Middle frontal gyrus (tissue), 1 donor: ENCODE measurements around the gene LIPA.
A peak's percentile ranks its signal among the peaks of the same experiment; 100 is the strongest.

Experiments
- DNase-seq: peaks from one replicate; pipeline ENCODE4 v3.0.0-alpha.2; 2015; ENCODE audit warnings: low spot score; ENCODE audit errors: extremely low spot score

Gene LIPA

DNA sequence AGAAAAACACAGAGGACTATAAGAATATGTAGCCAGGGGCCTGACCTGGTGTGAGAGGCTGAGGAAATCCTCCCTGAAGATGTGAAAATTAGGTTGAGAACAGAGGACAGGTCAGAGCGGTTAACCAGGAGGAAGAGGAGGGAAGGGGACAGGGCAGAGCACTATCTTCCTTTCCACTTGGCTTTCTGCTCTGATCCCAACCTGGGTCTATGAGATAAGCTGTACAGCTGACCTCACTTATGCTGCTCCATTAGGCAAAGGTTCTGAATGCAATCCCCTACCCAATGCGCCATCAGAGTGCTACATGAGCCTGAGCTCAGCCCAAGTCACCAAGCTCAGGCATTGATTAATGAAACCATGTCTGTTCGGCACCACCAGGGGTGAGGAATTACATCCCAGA, 10.5 kb downstream of the LIPA start:
- no peak for DNase-seq

DNA sequence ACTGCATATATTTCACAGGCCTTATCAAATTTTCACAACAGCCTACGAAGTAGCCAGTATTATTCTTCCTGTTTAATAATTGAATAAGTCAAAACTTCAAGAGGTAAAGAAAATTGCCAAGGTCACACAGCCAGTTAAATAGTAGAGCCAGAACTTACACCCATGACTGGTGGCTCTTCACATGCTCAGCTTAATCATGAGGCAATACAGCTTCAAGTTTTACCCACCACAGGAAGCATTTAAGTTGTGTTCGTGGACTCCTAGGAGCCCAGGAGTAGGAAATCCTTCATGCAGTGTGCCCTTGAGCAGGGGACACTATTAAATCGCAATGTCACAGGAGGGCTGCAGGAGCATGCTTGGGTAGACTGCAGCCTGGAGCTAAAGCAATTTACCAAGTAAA, 11.1 kb downstream of the LIPA start:
- DNase-seq, result no peak

DNA sequence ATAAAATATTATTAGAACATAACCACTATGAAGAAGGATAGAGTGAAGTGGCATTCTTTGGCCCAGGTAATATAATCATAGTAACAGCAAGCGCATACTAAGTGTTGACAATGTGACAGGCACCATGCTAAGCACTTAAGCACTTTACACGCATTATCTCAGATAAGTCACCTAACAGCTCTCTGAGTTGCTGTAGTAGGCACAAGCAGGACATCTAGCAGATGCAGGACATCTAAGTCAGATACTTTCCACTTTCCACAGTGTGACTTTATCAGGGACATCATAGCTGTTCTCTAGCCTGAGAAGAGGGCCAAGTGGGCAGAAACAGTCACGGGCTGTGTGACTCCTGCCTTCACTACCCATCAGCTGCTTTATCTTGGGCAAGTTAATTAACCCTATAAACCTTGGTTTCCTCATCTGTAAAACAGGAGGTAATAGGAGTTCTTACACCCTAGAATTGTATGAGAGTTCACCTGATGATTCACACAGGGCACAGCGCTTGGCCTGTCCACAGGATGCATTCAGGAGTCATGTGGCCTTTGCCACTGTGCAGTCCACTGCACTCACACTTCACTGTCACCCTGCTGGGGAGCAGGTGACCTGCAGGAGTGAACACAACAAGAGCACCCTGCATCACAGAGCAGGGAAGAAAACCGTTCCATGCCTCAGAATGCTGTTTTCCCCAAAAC, 12.5 kb downstream of the LIPA start:
- no peak for DNase-seq

DNA sequence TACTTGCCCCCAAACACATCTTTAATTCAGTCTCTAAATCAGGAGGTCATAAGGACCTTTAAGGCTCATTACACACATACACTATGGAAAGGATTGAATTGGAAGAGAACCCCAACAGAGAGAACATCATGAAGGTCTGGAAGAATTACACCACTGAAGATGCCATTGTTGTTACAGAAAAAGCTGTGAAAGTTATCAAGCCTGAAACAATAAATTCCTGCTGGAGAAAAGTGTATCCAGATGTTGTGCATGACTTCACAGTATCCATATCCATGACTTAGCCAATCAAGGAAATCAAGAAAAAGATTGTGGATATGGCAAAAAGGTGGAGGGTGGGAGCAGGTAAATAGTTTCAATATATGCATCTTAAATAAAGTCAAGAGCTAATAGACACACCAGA, 13.7 kb downstream of the LIPA start:
- peak; percentile 1 for DNase-seq

DNA sequence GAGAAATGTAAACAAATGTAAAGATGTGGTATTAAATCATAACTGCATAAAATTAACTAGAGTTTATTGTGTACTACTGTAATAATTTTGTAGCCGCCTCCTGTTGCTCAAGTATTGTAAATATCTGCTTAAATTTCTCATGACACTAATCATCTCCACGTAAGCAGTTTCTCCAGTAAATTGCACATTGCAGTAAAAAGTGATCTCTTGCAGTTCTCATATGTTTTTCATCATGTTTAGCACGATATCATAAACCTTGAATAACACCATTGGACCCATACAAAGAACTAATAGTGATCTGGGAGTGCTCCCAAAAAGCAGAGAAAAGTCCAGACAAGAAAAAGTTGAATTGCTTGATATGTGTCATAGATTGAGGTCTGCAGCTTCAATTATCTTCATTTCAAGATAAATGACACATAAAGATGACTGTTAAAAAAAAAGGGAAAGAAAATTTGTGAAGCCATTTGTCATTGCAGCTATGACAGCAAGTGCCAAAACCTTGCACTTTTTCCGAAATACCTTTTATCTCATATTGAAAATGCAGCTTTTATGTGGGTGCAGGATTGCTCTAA, 15.3 kb downstream of the LIPA start:
- DNase-seq, result peak; percentile 1

DNA sequence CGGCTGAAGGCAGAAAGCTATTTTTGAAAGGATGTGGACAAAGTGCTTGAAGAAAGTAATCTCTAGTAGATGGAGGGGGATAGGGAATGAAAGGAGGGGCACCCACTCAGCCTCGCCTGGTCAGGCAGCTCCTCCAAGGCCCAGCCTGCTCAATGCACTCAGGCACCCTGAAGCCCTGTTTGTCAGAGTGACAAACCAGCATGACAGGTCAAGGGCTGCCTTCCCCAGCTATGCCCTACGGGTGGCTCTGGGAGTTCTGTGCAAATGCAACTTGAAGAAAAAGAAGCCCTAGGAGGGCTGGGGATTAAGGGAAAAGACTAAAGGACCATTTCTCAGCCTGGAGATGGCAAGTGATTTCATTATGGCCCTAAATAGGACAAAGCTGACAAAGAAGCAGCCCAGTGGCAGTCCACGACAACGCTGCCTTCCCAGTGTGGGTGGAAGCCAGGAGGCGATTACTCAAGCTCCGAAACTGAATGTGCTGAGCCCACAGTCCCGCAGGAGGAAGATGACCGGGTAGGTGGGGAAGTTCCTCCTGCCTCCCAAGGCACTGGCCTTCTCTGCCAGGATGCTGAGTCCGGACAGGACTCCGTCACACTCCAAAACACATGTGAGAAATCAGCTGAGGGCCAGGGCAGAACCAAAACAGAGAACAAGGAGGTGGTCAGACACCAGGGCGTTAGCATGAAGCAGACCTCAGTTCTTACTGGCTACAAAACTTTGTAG, 16.3 kb downstream of the LIPA start:
- peak; percentile 43 for DNase-seq

DNA sequence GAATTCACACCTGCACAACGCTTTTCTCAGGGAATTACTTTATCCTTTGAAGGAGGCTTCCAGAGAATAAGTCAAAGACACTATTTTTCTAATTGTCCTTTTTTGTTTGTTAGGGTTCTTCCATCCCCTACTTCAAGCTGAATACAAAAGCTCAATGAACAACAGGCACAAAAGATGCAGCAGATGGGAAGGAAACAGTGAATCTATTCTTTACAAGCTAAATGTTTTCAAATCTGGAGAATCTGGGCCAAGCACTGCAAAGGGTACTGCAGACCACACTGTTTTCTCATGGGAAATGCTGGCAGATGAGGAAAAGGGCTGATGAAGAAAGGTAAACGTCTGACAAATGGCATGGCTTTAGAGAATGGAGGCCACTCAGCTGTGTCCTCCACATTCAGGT, 18.5 kb downstream of the LIPA start:
- DNase-seq, result no peak

DNA sequence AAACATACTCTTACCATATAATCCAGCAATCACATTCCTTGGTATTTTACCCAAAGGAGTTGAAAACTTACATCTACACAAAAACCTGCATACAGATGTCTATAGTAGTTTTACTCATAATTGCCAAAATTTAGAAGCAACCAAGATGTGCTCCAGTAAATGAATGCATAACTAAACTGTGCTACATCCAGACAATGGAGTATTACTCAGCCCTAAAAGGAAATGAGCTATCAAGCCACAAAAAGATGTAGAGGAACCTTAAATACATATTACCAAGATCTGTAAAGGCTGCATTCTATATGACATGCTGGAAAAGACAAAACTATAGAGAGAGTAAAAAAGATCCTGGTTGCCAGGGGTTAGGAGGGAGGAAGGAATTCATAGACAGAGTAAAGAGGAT, 22.6 kb downstream of the LIPA start:
- no peak for DNase-seq

DNA sequence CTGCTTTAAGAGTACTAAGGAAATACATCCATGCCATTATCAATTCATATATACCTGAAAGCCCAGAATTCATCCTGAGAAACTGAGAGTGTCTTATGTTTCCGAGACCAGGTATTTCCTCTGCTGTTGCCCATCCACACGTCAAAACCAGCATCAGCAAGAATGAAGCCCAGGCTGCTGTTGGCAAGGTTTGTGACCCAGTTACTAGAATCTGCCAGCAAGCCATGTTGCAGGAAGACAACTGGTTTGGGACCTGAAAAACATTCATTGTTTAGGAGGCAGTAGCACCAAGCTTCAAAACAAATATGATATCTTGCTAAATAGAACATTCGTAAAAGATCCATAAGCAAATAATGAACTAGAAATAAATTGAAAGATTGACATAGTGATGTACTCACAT, 23.4 kb downstream of the LIPA start:
- no peak for DNase-seq

DNA sequence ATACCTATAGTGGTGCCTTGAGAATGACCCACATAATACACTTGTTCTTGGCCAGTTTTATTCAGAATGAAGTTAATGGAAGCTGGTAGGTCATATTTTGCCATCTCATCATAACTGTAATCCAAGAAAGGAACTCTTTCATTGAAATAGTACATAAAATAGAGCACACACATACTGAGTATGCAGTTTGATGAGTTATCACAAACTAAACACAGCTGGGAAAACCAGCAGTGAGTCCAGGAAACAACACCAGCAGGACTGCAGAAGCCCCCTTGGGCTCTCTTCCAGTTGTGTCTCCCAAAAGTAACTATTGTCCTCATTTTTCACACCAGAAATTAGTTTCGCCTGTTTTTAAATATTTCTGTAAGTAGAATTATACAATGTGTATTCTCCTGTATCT, 24.7 kb downstream of the LIPA start:
- no peak for DNase-seq

DNA sequence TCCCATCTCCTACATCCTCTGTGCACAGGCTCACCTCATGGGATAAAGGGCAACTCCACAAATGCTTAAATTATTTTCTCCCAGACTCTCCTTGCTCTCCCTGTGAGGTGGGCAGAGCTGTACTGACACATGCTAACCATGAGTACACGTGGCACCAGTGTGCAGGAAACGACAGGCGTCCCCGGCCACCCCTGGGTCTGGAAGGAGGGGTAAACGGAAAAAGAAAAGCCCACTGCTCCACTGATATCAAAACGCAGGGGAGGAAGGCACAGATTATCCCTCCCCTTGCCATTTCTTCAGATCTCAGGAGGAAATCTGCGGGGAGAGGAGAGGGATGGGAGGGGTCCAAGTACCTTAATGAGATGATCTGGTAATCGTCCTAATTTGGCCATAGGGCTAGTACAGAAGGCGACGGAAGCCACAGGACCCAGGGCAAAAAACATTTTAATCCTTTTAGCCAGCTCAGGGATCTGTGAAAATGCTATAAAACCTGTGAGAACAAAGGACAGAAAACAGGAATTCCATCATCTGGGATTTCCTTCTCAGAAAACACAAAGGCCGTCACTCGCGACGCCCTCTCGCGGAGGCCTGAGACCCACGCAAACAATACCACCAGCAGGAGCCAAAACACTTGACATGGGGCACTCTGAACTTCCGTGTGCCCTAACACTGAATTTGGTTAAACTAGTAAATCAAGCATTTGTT, 26.7 kb downstream of the LIPA start:
- DNase-seq, result no peak

DNA sequence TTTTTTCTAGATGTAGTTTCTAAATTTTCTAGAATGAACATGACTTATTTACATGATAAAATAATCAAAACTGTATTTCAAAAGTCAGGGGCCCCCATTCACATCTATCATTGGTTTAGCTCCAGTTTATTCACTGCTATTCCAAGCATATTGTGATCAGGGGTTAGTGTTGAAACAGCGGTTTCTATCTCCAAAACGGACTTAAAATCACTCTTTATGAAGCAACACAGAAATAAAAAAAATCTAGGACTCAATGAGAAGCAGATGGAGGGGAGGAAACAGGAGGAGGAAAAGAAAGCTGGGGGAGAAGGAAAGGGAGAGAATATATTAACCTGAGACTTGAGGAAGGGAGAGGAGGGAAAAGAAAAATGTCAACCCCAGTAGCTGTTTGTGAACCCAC, 29.7 kb downstream of the LIPA start:
- no peak for DNase-seq

DNA sequence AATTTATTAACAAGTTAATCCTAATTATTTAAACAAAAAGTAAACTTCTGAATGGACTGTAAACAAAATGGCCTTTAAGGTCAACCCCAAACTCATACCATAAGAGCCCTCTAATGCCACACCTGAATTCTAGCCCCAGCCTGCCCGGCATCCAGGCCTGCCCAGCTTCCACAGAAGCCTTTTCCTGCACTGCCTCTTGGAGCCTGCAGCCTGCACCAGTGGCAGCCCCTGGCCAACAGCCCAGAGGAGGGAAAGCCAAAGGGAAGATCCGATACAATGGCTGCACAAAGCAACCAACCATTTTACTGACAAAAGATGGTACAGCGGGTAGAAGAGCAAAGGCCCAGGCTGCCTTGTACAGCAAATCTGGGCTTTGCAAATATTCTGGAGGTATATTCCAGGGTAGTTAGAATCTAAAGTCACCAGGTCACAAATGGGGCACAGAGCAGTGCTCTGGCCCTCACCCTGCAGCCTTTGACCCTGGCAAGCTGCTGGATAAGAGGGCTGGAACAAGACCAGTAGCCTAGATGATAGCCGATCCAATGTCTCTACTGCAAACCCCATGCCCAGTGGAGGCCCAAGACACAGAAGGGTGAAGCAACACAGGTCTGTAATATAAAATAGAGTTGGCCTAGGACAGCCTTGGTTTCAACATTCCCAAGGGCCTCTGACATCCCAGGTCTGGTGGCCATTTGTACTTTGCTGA, 31.9 kb downstream of the LIPA start:
- DNase-seq, result no peak

DNA sequence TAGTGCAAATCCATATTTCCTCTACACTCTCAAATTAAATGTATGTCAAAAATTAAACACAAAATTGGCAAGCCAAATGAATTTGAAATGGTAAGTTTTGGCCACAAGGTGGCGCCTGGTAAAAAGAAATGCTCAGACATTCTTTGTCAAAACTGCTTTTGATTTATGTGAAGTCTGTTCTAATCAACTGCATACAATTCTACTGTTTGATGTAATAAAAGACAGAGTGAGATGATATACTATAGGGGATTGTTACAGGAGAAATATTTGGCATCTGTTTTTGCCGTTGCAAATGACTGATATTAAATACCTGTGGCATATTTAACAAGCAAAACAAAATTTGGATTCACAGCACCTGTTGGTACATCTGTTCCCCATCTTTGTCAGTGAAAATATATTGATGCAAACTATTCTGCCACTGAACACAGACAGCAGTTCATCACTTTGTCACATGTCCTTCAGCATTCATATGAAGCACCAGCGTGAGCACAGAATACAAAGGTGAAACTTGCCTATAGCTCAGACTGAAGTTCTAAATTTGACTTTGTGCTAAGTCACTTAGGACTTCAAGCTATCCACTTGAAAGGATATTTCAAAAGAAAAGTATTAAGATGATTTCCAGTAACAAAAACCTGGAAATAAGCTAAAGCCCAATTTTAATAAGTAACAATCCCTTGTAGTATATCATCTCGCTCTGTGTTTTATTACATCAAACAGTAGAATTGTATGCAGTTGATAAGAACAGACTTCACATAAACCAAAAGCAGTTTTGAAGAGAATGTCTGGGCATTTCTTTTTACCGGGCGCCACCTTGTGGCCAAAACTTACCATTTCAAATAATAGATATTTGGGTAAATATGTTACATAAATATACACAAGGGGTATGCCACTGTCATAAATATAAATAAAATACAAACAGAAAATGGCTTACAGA, 34.3 kb downstream of the LIPA start:
- DNase-seq, result peak; percentile 79

DNA sequence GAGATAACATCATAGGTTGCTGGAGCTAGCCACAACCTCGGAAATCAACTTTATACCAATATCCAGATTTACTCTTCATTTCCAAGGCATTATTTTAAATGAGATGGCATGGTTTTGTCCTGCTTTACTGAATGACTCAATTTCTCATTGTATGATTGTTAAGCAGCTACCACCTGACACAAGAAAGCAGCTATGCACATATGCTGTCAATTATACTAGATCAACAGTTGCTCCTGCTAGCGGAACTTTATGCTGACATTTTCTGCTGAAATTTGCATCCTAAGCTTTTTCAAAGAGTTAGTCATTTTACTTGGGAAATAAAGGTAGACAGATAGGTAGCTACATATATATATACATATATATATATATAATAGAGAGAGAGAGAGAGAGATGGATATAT, 35.5 kb downstream of the LIPA start:
- DNase-seq, result no peak

DNA sequence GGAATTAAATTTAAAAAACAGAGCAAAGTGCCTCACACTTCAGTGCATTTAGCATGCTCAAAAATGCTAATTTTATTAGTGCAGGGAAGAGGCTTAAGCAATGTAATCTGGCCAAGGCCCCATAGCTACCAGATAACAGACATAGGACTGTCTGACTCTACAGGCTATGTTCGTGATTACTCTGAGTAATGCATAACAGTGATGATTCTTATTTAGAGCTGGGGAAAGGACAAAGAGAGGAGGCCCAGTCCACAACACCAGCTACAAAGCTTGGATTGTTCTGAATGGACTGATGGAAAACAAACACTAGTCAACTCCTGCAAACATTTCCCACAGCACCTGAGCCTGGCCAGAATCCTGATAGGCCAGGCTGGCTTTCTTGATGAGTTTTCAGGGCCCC, 36.1 kb downstream of the LIPA start:
- DNase-seq, result no peak

DNA sequence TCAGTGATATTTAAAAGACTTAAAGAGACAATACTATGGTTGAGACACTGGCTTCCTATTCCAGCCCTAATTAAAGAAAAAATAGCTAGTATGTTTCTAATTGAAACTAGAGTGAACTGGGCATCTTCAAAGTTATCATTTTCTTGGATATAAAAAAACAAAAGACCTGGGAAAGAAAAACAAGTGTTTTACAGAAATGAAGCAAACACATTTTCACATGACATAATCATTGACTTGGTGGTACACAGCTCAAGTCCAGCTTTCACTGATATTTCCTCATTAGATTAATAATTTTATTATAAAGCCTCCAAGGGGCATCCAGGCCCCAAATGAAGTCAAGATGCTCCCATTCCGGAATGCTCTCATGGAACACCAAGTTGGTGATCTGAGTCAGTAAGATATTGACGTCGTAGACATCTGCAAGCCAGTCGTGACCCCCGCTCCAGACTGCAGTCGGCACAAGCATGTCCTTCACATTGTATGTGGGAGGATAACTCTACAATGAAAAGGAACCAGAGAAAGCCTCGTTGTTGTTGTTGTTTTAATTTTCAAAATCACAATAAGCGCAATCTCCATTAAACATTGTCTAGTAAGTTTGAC, 36.9 kb downstream of the LIPA start:
- DNase-seq, result no peak

DNA sequence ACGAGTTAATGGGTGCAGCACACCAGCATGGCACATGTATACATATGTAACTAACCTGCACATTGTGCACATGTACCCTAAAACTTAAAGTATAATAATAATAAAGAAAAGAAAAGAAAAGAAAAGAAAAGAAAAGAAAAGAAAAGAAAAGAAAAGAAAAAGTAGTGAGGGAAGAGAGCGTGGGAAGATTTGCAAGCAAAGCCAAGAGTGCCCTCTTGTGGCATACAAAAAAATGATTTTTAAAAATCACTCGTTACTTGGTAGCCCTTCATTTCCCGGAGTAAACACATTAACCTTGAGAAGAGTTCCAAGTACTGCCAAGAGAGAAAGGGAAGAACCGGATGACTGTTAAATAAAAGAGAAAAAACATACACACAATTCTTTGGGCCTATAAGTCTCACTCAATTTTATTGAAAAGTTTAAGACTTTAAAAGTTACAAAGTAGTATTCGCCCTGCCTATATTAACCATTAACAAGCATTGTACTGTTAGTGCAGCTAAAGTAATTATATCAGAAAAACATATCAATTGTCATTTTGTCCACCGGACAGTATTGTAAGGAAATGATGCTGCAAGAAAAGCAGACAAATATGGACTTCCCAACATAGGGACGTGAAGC, 38.3 kb downstream of the LIPA start:
- DNase-seq, result no peak

DNA sequence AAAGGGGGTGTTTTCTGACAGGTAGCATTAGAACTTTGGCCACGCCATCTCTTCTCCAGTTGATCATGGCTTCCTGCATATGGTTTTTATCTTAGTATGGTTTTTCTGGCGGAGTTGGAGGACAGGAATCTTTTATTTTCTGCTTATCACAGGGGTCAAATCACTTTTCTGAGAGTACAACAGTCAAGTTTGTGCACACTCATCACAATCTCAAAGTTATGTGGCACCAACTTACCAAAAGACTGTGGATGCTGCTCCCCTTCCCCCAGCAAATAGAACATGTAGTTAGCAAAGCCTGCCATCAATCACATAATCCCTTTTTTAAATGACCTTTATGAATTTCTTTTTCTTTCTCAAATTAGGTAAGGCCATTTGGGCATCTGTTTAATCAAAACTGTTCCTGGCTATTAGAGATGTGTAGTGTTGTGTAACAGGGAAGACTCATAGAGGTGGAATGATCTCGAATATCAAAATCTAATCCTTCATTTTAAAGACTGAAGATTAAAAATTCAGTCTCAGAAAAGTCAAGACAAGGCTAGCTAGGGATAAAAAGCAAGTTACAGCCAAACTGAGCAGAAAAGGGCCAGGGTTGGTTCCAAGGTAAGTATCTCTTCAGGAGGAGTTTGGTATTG, 40.7 kb downstream of the LIPA start:
- DNase-seq, result no peak
